ENCODE measurements around the gene WDR59. TPM values are rescaled to one million over a fixed set of nuclear protein-coding genes. Genes with fewer than 3 reads are reported as not detected.

The WDR59 gene
- total RNA-seq, 2 donors from 2014 or later = 105 to 110 TPM

GRCh38 chr16:74950511-74950910 is 34.4 kb downstream of the WDR59 start:
- H3K27ac Mint-ChIP-seq = no peak overlapping the region
- H3K9ac ChIP-seq (ENCODE audit: extremely low read depth, low read length, poor library complexity, severe bottlenecking) = no peak overlapping the region
- peaks cover 54% of the 10 kb centered on the region for H3K36me3 ChIP-seq (ENCODE audit: control insufficient read depth, insufficient read depth, low read length)
- peaks cover 72% of the 10 kb centered on the region for H3K36me3 Mint-ChIP-seq (ENCODE audit: low read depth)
- H3K27me3 ChIP-seq (ENCODE audit: control insufficient read depth, insufficient read depth, low read length, poor library complexity, severe bottlenecking) = no peaks in the 10 kb centered on the region
- H3K27ac ChIP-seq (ENCODE audit: low read depth, low read length) = no peak overlapping the region
- no peak overlapping the region for H3K4me3 ChIP-seq (ENCODE audit: low read length)
- H3K4me1 Mint-ChIP-seq = no peaks in the 10 kb centered on the region
- WGBS, 2 experiments (ENCODE audit: insufficient coverage in 1 of 2, insufficient read length in 1 of 2) = 95 to 98% methylated on average over 5 to 7 of the region's 7 CpGs
- H3K4me3 Mint-ChIP-seq = no peak overlapping the region
- no peaks in the 10 kb centered on the region for H3K4me1 ChIP-seq (ENCODE audit: control insufficient read depth, insufficient read depth, low read length)
- no peaks in the 10 kb centered on the region for H3K9me3 ChIP-seq (ENCODE audit: control insufficient read depth, low read length)
- DNase-seq = peak; percentile 36
- no peaks in the 10 kb centered on the region for H3K27me3 Mint-ChIP-seq (ENCODE audit: insufficient read depth)
- no peaks in the 10 kb centered on the region for H3K9me3 Mint-ChIP-seq
- no peak for TF ChIP-seq CTCF (conservative IDR thresholded peaks at IDR 0.05)

GRCh38 chr16:74949309-74949708 is 35.6 kb downstream of the WDR59 start:
- Histone ChIP-seq H3K4me1 (ENCODE audit: control insufficient read depth, insufficient read depth, low read length) (no peaks in the 10 kb centered on the region), H3K4me3 (ENCODE audit: low read length) (no peak overlapping the region), H3K27ac (ENCODE audit: low read depth, low read length) (no peak overlapping the region), H3K36me3 (ENCODE audit: control insufficient read depth, insufficient read depth, low read length) (peaks cover 44% of the 10 kb centered on the region), H3K9me3 (ENCODE audit: control insufficient read depth, low read length) (no peaks in the 10 kb centered on the region), H3K9ac (ENCODE audit: extremely low read depth, low read length, poor library complexity, severe bottlenecking) (no peak overlapping the region), H3K27me3 (ENCODE audit: control insufficient read depth, insufficient read depth, low read length, poor library complexity, severe bottlenecking) (no peaks in the 10 kb centered on the region)
- no peak for TF ChIP-seq CTCF (conservative IDR thresholded peaks at IDR 0.05)
- no peaks in the 10 kb centered on the region for H3K9me3 Mint-ChIP-seq
- no peaks in the 10 kb centered on the region for H3K4me1 Mint-ChIP-seq
- H3K27me3 Mint-ChIP-seq (ENCODE audit: insufficient read depth) = no peaks in the 10 kb centered on the region
- peaks cover 68% of the 10 kb centered on the region for H3K36me3 Mint-ChIP-seq (ENCODE audit: low read depth)
- WGBS, 2 experiments (ENCODE audit: insufficient coverage in 1 of 2, insufficient read length in 1 of 2) = 64 to 67% methylated on average over 3 of the region's 3 CpGs
- no peak overlapping the region for H3K4me3 Mint-ChIP-seq
- DNase-seq = peak; percentile 13
- peak overlapping the region; percentile 53 for H3K27ac Mint-ChIP-seq

GRCh38 chr16:74944466-74944865 is 40.5 kb downstream of the WDR59 start:
- Mint-ChIP-seq H3K27me3 (ENCODE audit: insufficient read depth) (no peaks in the 10 kb centered on the region), H3K36me3 (ENCODE audit: low read depth) (peaks cover 77% of the 10 kb centered on the region), H3K9me3 (no peaks in the 10 kb centered on the region), H3K4me3 (no peak overlapping the region), H3K4me1 (no peaks in the 10 kb centered on the region), H3K27ac (no peak overlapping the region)
- H3K4me3 ChIP-seq (ENCODE audit: low read length) = no peak overlapping the region
- no peaks in the 10 kb centered on the region for H3K9me3 ChIP-seq (ENCODE audit: control insufficient read depth, low read length)
- peaks cover 56% of the 10 kb centered on the region for H3K36me3 ChIP-seq (ENCODE audit: control insufficient read depth, insufficient read depth, low read length)
- WGBS, 2 experiments (ENCODE audit: insufficient coverage in 1 of 2, insufficient read length in 1 of 2) = 92 to 95% methylated on average over 4 to 6 of the region's 6 CpGs
- no peaks in the 10 kb centered on the region for H3K27me3 ChIP-seq (ENCODE audit: control insufficient read depth, insufficient read depth, low read length, poor library complexity, severe bottlenecking)
- no peaks in the 10 kb centered on the region for H3K4me1 ChIP-seq (ENCODE audit: control insufficient read depth, insufficient read depth, low read length)
- H3K27ac ChIP-seq (ENCODE audit: low read depth, low read length) = no peak overlapping the region
- H3K9ac ChIP-seq (ENCODE audit: extremely low read depth, low read length, poor library complexity, severe bottlenecking) = no peak overlapping the region
- no peak for TF ChIP-seq CTCF (conservative IDR thresholded peaks at IDR 0.05)
- peak; percentile 17 for DNase-seq
